ENCODE measurements around the gene PAX6.

GRCh38 chr11:31790649-31791048 lies 20.5 kb downstream of the PAX6 start:
- TF ChIP-seq ZNF384 (IDR thresholded peaks at IDR 0.05) (no peak), FOXM1 (IDR thresholded peaks at IDR 0.05; ENCODE audit: borderline replicate concordance) (no peak), ELF4 (IDR thresholded peaks at IDR 0.05) (no peak), SP1 (IDR thresholded peaks at IDR 0.05) (no peak), TARDBP (IDR thresholded peaks at IDR 0.05) (no peak), NFRKB (IDR thresholded peaks at IDR 0.05) (no peak), PKNOX1 (IDR thresholded peaks at IDR 0.05) (no peak), LEF1 (IDR thresholded peaks at IDR 0.05; ENCODE audit: borderline replicate concordance) (no peak), CTBP1 (IDR thresholded peaks at IDR 0.05; ENCODE audit: borderline replicate concordance) (no peak), BHLHE40 (IDR thresholded peaks at IDR 0.05; ENCODE audit: borderline replicate concordance) (no peak), SUZ12 (IDR thresholded peaks at IDR 0.05) (no peak), ARNT (IDR thresholded peaks at IDR 0.05) (no peak), HDGF (IDR thresholded peaks at IDR 0.05; ENCODE audit: borderline replicate concordance) (no peak), FOXK2 (IDR thresholded peaks at IDR 0.05) (no peak)
